ENCODE measurements around the gene HLA-DPB1.
"Not testable (repeated sequence)": the region's sequence is repeated elsewhere in the genome, so short reads cannot be mapped to it uniquely, and the experiment has no call there.

Gene HLA-DPB1

GRCh38 chr6:33095681-33096080 lies 19.9 kb downstream of the HLA-DPB1 start:
- no peak overlapping the region for H3K4me3 Mint-ChIP-seq
- peaks cover 39% of the 10 kb centered on the region for H3K9me3 Mint-ChIP-seq
- no peak for TF ChIP-seq CTCF (IDR thresholded peaks at IDR 0.05)
- no peaks in the 10 kb centered on the region for H3K36me3 Mint-ChIP-seq (ENCODE audit: low read depth)
- no peak overlapping the region for H3K27ac Mint-ChIP-seq
- H3K27me3 Mint-ChIP-seq (ENCODE audit: low read depth, poor library complexity) = peaks cover 19% of the 10 kb centered on the region
- DNase-seq = no peak
- H3K4me1 Mint-ChIP-seq = no peaks in the 10 kb centered on the region

GRCh38 chr6:33101121-33101737 lies 25.4 kb downstream of the HLA-DPB1 start:
- H3K27ac Mint-ChIP-seq; H3K36me3 Mint-ChIP-seq (ENCODE audit: low read depth); H3K4me1 Mint-ChIP-seq; H3K4me3 Mint-ChIP-seq; DNase-seq: not testable (repeated sequence)
- H3K27me3 Mint-ChIP-seq (ENCODE audit: low read depth, poor library complexity) = peaks cover 25% of the 10 kb centered on the region
- peaks cover 61% of the 10 kb centered on the region for H3K9me3 Mint-ChIP-seq

- DNase-seq = no peak
- H3K9me3 Mint-ChIP-seq = peaks cover 41% of the 10 kb centered on the region
- H3K36me3 Mint-ChIP-seq (ENCODE audit: low read depth) = no peaks in the 10 kb centered on the region
- H3K27me3 Mint-ChIP-seq (ENCODE audit: low read depth, poor library complexity) = peaks cover 49% of the 10 kb centered on the region
- no peak for TF ChIP-seq CTCF (IDR thresholded peaks at IDR 0.05)
- no peak overlapping the region for H3K4me3 Mint-ChIP-seq
- H3K4me1 Mint-ChIP-seq = no peaks in the 10 kb centered on the region
- H3K27ac Mint-ChIP-seq = no peak overlapping the region
Observed at GRCh38 chr6:33103776-33104175, 28.0 kb downstream of the HLA-DPB1 start.

- no peak overlapping the region for H3K27ac Mint-ChIP-seq
- no peak overlapping the region for H3K4me3 Mint-ChIP-seq
- peaks cover 30% of the 10 kb centered on the region for H3K9me3 Mint-ChIP-seq
- no peak for TF ChIP-seq CTCF (IDR thresholded peaks at IDR 0.05)
- H3K4me1 Mint-ChIP-seq = no peaks in the 10 kb centered on the region
- H3K27me3 Mint-ChIP-seq (ENCODE audit: low read depth, poor library complexity) = peaks cover 60% of the 10 kb centered on the region
- H3K36me3 Mint-ChIP-seq (ENCODE audit: low read depth) = no peaks in the 10 kb centered on the region
- DNase-seq = no peak
Observed at GRCh38 chr6:33104887-33105286, 29.1 kb downstream of the HLA-DPB1 start.

GRCh38 chr6:33105386-33105785 lies 29.6 kb downstream of the HLA-DPB1 start:
- TF ChIP-seq CTCF (IDR thresholded peaks at IDR 0.05) = no peak
- no peak for DNase-seq
- no peak overlapping the region for H3K4me3 Mint-ChIP-seq
- H3K4me1 Mint-ChIP-seq = no peaks in the 10 kb centered on the region
- peaks cover 65% of the 10 kb centered on the region for H3K27me3 Mint-ChIP-seq (ENCODE audit: low read depth, poor library complexity)
- H3K9me3 Mint-ChIP-seq = peaks cover 25% of the 10 kb centered on the region
- H3K36me3 Mint-ChIP-seq (ENCODE audit: low read depth) = no peaks in the 10 kb centered on the region
- no peak overlapping the region for H3K27ac Mint-ChIP-seq

- Mint-ChIP-seq H3K27ac (no peak overlapping the region), H3K9me3 (peaks cover 17% of the 10 kb centered on the region), H3K27me3 (ENCODE audit: low read depth, poor library complexity) (peaks cover 71% of the 10 kb centered on the region), H3K4me3 (no peak overlapping the region), H3K36me3 (ENCODE audit: low read depth) (no peaks in the 10 kb centered on the region), H3K4me1 (no peaks in the 10 kb centered on the region)
- DNase-seq = no peak
- TF ChIP-seq CTCF (IDR thresholded peaks at IDR 0.05) = no peak
Observed at GRCh38 chr6:33105916-33106871, 30.4 kb downstream of the HLA-DPB1 start.
